Gastroesophageal sphincter (tissue), 4 donors: ENCODE measurements around the gene RASSF6. TPM values are rescaled to one million over a fixed set of nuclear protein-coding genes. Genes with fewer than 3 reads are reported as not detected.

ENCODE experiments used
- ATAC-seq: fragments of 150-250 bp; one replicate; pipeline ENCODE4 v1.9.1; 2016; ENCODE audit warnings: mild to moderate bottlenecking, moderate library complexity
- H3K27ac ChIP-seq, 4 donors: fragments of 200-600 bp; sonication (generic) in 3 of 4; 1 replicate in 3 of 4; 2 replicates in 1 of 4; pipeline ENCODE4 v1.5.1; 2016 to 2019
- H3K27me3 ChIP-seq: fragments of 200-600 bp; sonication (generic); one replicate; pipeline ENCODE4 v1.5.1; 2019
- H3K36me3 ChIP-seq, 2 donors: fragments of 200-600 bp; sonication (generic); one replicate each; pipeline ENCODE4 v1.5.1; 2019; ENCODE audit warnings: control low read depth in 1 of 2
- H3K4me1 ChIP-seq, 3 donors: fragments of 200-600 bp; sonication (generic); 1 replicate in 2 of 3; 2 replicates in 1 of 3; pipeline ENCODE4 v1.5.1; 2016 to 2019; ENCODE audit warnings: control low read depth in 2 of 3
- H3K4me3 ChIP-seq, 2 donors: fragments of 200-600 bp; sonication (generic); one replicate each; pipeline ENCODE4 v1.5.1; 2019; ENCODE audit warnings: mild to moderate bottlenecking in 1 of 2, moderate library complexity in 1 of 2
- H3K9me3 ChIP-seq, 3 donors: fragments of 200-600 bp; sonication (generic); one replicate each; pipeline ENCODE4 v1.5.1; 2017 to 2019; ENCODE audit warnings: control low read depth in 2 of 3
- EP300 ChIP-seq: sonication (generic); formaldehyde crosslinking; IDR thresholded peaks from one replicate; pipeline ENCODE4 v1.6.1; 2017; ENCODE audit warnings: antibody characterized with exemption, mild to moderate bottlenecking
- POLR2A ChIP-seq, 2 donors: fragments of 450-650 bp; IDR thresholded peaks; one replicate each; pipeline ENCODE4 v1.6.1; 2017; ENCODE audit warnings: antibody characterized with exemption in 2 of 2, mild to moderate bottlenecking in 2 of 2, moderate library complexity in 1 of 2
- POLR2AphosphoS5 ChIP-seq: sonication (generic); formaldehyde crosslinking; IDR thresholded peaks from one replicate; pipeline ENCODE4 v1.6.1; 2017; ENCODE audit warnings: antibody characterized with exemption
- WGBS, 2 donors: methylation state at CpG; one replicate each; pipeline ENCODE4 v1.1.5; 2018; ENCODE audit warnings: low coverage in 1 of 2; 5-methylcytosine and 5-hydroxymethylcytosine counted together
- total RNA-seq, 4 donors: library from RNA; depleted of rRNA; stranded (reverse); fragments of >200 nt; gene quantifications; one replicate each; pipeline ENCODE4 v1.1.0, GENCODE V29; 2016
- TF ChIP-seq, protein P1 (sequence below), 4 experiments: fragments of 200-600 bp in 2 of 4; fragments of 450-650 bp in 2 of 4; sonication (generic) in 1 of 4; IDR thresholded peaks; one replicate each; pipeline ENCODE4 v1.5.1; 2017 to 2019; ENCODE audit warnings: antibody characterized with exemption in 4 of 4, mild to moderate bottlenecking in 2 of 4, moderate library complexity in 2 of 4

The RASSF6 gene
- total RNA-seq, 4 donors from 2014 or later, result 0.15 to 3.8 (median 0.50) TPM

DNA sequence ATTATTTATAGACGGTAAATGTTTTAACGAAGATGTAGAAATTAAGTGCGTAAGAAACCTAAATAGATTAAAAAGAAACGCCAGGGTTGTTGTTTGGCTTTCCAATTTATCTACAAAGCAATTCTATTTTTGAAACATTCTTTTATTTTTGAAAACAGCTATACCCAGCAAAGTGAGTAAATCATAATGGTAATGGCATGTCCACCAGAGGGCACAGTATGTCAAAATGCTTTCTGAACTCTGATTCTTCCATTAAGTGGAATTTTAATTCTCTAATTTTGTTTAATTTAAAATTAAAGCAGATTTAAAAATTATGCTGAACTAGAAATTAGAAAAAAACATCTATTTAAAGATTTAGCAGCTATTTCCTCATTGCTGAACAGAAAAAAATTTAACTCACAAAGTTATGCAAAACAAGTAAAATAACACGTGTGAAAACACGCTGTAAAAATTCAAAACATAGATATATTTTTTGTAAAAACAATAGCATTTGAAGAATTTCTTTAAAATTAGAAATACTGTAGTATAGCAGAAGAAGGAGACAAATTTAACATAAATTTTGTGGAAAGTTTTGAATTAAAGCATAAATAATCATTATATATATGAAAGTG lies 26.5 kb downstream of the RASSF6 start:
- no peak for ATAC-seq

DNA sequence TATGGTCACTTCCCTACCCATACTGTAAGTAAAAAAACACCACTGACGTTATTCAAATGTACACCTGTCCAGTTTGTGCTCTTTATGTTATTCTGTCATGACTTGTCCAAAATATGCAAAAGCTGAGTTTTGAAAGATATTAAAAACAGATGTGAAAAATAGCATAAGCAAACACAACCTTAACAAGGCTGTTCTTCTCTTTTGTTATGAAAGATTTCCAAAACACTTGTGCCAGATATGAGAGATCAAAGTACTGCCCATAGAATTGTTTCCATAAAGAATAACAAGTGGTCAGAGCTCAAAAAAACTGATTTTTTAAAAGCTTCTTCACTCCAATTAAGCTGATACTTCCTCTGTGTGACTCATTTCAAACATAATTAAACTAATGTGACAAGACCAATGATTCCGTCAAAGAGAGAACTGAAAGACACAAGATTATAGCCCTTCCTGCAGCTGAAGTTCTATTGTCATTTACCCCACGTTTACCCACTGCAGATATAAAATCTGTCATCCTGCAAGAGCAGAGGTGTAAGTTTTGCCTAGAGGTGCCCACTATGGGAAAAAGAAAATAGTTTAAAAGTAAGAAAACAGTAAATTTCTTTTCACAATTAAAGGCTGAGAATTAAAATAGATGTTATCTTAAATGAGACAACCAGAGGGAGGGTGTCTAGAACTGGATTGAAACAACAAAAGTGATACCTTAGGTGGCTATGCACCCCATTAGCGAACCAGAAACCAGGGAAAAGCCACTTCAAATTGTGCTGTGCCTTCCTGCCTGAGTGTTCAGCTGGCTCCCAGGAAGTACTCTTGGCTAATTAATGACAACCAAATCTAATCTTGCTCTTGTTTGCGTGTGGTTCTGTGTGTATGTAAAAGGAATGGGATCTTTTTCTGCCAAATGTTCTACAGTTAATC lies 30.1 kb downstream of the RASSF6 start:
- Histone ChIP-seq H3K9me3 (no peaks in the 10 kb centered on the region), H3K36me3 (no peaks in the 10 kb centered on the region), H3K27ac (no peak overlapping the region), H3K27me3 (no peaks in the 10 kb centered on the region), H3K4me1 (peaks cover 0 to 14% (median 0%) of the 10 kb centered on the region in 3 donors), H3K4me3 (no peak overlapping the region)
- WGBS, 2 donors, result 22 to 31% methylated on average over 4 to 5 of the region's 5 CpGs
- TF ChIP-seq POLR2AphosphoS5 (no peak), EP300 (no peak), POLR2A (IDR thresholded peaks at IDR 0.05) (no peak)
- TF ChIP-seq, protein P1, sequence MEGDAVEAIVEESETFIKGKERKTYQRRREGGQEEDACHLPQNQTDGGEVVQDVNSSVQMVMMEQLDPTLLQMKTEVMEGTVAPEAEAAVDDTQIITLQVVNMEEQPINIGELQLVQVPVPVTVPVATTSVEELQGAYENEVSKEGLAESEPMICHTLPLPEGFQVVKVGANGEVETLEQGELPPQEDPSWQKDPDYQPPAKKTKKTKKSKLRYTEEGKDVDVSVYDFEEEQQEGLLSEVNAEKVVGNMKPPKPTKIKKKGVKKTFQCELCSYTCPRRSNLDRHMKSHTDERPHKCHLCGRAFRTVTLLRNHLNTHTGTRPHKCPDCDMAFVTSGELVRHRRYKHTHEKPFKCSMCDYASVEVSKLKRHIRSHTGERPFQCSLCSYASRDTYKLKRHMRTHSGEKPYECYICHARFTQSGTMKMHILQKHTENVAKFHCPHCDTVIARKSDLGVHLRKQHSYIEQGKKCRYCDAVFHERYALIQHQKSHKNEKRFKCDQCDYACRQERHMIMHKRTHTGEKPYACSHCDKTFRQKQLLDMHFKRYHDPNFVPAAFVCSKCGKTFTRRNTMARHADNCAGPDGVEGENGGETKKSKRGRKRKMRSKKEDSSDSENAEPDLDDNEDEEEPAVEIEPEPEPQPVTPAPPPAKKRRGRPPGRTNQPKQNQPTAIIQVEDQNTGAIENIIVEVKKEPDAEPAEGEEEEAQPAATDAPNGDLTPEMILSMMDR (IDR thresholded peaks at IDR 0.05), result no peak
- no peak for ATAC-seq

More for the DNA sequence above, 26.5 kb downstream of the RASSF6 start:
- H3K27me3 ChIP-seq, result no peaks in the 10 kb centered on the region
- WGBS, 2 donors, result 79 to 88% methylated on average over 6 of the region's 6 CpGs
- H3K36me3 ChIP-seq, result no peaks in the 10 kb centered on the region
- no peak overlapping the region for H3K27ac ChIP-seq
- no peaks in the 10 kb centered on the region for H3K9me3 ChIP-seq
- TF ChIP-seq, protein P1 (IDR thresholded peaks at IDR 0.05), result peak; percentile 29 to 59 (median 40)
- TF ChIP-seq POLR2AphosphoS5, result no peak
- TF ChIP-seq EP300, result no peak
- no peak overlapping the region for H3K4me3 ChIP-seq
- H3K4me1 ChIP-seq, result peaks cover 0 to 14% (median 0%) of the 10 kb centered on the region in 3 donors

DNA sequence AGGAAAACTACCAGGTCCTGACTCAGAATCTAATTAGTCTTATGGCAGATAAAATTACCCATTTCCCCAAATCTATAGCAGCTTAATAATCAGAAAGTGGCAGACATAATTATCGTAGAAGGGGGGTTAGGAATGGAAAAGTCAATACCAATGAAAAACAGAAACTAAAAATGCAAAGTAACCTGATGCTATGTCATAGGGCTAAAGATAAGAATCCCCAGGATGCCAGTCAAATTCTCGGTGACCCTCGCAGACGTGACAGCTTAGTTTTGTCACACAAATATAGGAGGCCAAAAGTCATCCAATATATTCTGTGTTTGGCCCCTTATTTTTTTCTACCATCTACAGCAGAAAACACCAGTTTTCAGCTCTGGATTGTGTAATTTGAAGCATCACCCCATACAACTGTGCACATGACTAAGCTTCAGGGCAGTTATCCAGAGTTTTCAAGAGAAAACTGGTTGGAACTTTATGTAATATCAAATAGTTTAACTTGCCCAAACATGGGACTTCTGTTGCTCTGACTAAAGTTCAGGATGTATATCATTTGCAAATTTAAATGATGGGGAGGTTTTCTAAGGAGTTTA lies 30.9 kb downstream of the RASSF6 start:
- H3K36me3 ChIP-seq, result no peaks in the 10 kb centered on the region
- TF ChIP-seq POLR2A (IDR thresholded peaks at IDR 0.05) (no peak), EP300 (no peak), POLR2AphosphoS5 (no peak)
- TF ChIP-seq, protein P1 (IDR thresholded peaks at IDR 0.05), result no peak
- no peaks in the 10 kb centered on the region for H3K9me3 ChIP-seq
- peak; percentile 50 for ATAC-seq
- no peak overlapping the region for H3K27ac ChIP-seq
- no peaks in the 10 kb centered on the region for H3K27me3 ChIP-seq
- peaks cover 0 to 14% (median 0%) of the 10 kb centered on the region in 3 donors for H3K4me1 ChIP-seq
- no peak overlapping the region for H3K4me3 ChIP-seq
- 69 to 87% methylated on average over 3 to 4 of the region's 4 CpGs for WGBS, 2 donors

DNA sequence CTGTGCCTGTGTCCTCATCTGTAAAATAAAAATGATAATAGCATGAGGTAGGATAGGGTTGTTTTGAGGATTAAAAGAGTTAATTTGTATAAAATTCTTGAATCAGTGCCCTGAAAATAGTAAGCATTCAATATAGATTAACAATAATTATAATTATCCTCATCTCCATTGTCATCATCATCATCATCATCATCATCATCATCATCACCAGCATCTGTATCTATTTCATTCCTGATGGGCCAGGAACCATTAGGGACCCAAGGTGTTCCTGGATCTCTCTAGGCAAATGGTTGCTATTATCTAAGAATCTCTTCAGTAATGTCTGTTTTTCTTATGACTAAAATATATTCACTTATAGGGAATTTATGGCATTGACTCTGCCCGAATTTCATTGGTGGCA lies 31.6 kb downstream of the RASSF6 start:
- H3K27me3 ChIP-seq, result no peaks in the 10 kb centered on the region
- WGBS, 2 donors, result 73 to 83% methylated on average over 1 of the region's 1 CpG

DNA sequence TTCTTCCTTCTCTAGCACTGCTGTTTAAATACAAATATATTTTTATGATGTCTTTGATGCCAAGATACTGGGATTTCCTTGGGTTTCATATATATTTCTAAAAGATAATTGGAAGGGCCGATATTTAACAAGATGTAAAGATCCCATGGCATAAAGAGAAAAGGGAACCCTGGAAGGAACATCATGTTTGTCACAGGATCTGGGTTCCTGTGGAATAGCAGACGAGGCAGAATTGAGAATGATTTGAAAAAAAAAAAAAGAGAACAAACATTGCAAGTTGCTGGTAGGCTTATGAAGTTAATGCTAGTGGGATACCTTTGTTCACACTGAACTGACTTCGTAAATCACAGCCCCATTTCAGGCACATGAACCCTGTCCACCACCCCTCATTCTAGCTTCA lies 33.6 kb downstream of the RASSF6 start:
- H3K27ac ChIP-seq, result no peak overlapping the region

More for the DNA sequence above, 31.6 kb downstream of the RASSF6 start:
- no peaks in the 10 kb centered on the region for H3K9me3 ChIP-seq
- H3K36me3 ChIP-seq, result no peaks in the 10 kb centered on the region
- peaks cover 0 to 14% (median 0%) of the 10 kb centered on the region in 3 donors for H3K4me1 ChIP-seq
- no peak for ATAC-seq
- no peak overlapping the region for H3K4me3 ChIP-seq
- TF ChIP-seq EP300 (no peak), POLR2A (IDR thresholded peaks at IDR 0.05) (no peak), POLR2AphosphoS5 (no peak)
- H3K27ac ChIP-seq, result no peak overlapping the region

More for the DNA sequence above, 33.6 kb downstream of the RASSF6 start:
- WGBS, 2 donors, result 73 to 94% methylated on average over 3 of the region's 3 CpGs
- H3K9me3 ChIP-seq, result no peaks in the 10 kb centered on the region
- H3K27me3 ChIP-seq, result no peaks in the 10 kb centered on the region
- no peaks in the 10 kb centered on the region for H3K36me3 ChIP-seq
- H3K4me1 ChIP-seq, result peaks cover 0 to 14% (median 0%) of the 10 kb centered on the region in 3 donors
- no peak overlapping the region for H3K4me3 ChIP-seq
- no peak for TF ChIP-seq EP300
- no peak for TF ChIP-seq POLR2AphosphoS5
- TF ChIP-seq POLR2A (IDR thresholded peaks at IDR 0.05), result no peak
- TF ChIP-seq, protein P1 (IDR thresholded peaks at IDR 0.05), result no peak
- no peak for ATAC-seq
